Measurements from ENCODE around the gene RALGAPA2. TPM values are rescaled to one million over a fixed set of nuclear protein-coding genes. Genes with fewer than 3 reads are reported as not detected.

The RALGAPA2 gene
- total and polyA plus RNA-seq, 2 donors (not counting 3 experiments of a cell fraction or from before 2014, with no cell fraction given), result 10.0 to 46.8 TPM

GRCh38 chr20:20535051-20535450, 177.4 kb downstream of the RALGAPA2 start:
- H3K27ac ChIP-seq (ENCODE audit: insufficient read depth, low read depth, low read length), result no peak overlapping the region
- dilution Hi-C loops (cut with MboI; ENCODE audit: extremely low pct_ligation_motif_present, low sequenced_read_pairs), result no loop called here
- DNase-seq (ENCODE audit: low read depth, low spot score), result no peak
- H4K20me1 ChIP-seq (replicated peaks; ENCODE audit: control insufficient read depth, extremely low read depth, insufficient read depth, low read length), result no peaks in the 10 kb centered on the region
- H3K36me3 ChIP-seq (ENCODE audit: control insufficient read depth in 2 of 2, extremely low read depth in 1 of 2, insufficient read depth in 2 of 2, low read length in 2 of 2), result peaks cover 2 to 15% of the 10 kb centered on the region in 2 experiments
- no peak overlapping the region for H3K9ac ChIP-seq (replicated peaks; ENCODE audit: extremely low read depth, insufficient read depth, low read length)
- ChIA-PET POLR2A (no interaction called here), CTCF (interaction anchor here (1.7 kb wide), 1 partner anchor 11 kb away, joined by 5 read pairs; no protein-coding TSS in a partner anchor)
- intact Hi-C loops (cut with micrococcal nuclease), result no loop called here
- no peaks in the 10 kb centered on the region for H3K4me1 ChIP-seq (ENCODE audit: control insufficient read depth, extremely low read depth, insufficient read depth, low read length)
- FAIRE-seq, result no peak
- BruUV-seq (replicated peaks), result no TSS peak
- no peaks in the 10 kb centered on the region for H3K9me1 ChIP-seq (replicated peaks; ENCODE audit: control insufficient read depth, extremely low read depth, insufficient read depth, low read length)
- H3K79me2 ChIP-seq (ENCODE audit: control insufficient read depth, insufficient read depth, low read length), result no peaks in the 10 kb centered on the region
- TF ChIP-seq POLR2A (IDR thresholded peaks at IDR 0.05; ENCODE audit: low read depth, low read length) (no peak), GATA2 (IDR thresholded peaks at IDR 0.05; ENCODE audit: insufficient read depth, insufficient read length, low read depth, low read length) (no peak), MYC (IDR thresholded peaks at IDR 0.05; ENCODE audit: low read depth, low read length) (no peak)
- H3K4me3 ChIP-seq (replicated peaks in 1 of 3; ENCODE audit: insufficient read depth in 1 of 3, low read depth in 1 of 3, low read length in 3 of 3), result no peak overlapping the region
- H3K9me3 ChIP-seq (replicated peaks; ENCODE audit: control insufficient read depth, insufficient read depth, low read length), result no peaks in the 10 kb centered on the region
- H3K4me2 ChIP-seq (ENCODE audit: insufficient read depth, low read length), result no peak overlapping the region
- H2AFZ ChIP-seq (ENCODE audit: low read depth, low read length), result no peak overlapping the region
- no peaks in the 10 kb centered on the region for H3K27me3 ChIP-seq (ENCODE audit: control insufficient read depth in 2 of 2, insufficient read depth in 2 of 2, low read length in 2 of 2)

GRCh38 chr20:20531283-20531682, 181.2 kb downstream of the RALGAPA2 start:
- H3K9ac ChIP-seq (replicated peaks; ENCODE audit: extremely low read depth, insufficient read depth, low read length), result no peak overlapping the region
- H3K4me3 ChIP-seq (replicated peaks in 1 of 3; ENCODE audit: insufficient read depth in 1 of 3, low read depth in 1 of 3, low read length in 3 of 3), result no peak overlapping the region
- no peaks in the 10 kb centered on the region for H4K20me1 ChIP-seq (replicated peaks; ENCODE audit: control insufficient read depth, extremely low read depth, insufficient read depth, low read length)
- no peaks in the 10 kb centered on the region for H3K9me1 ChIP-seq (replicated peaks; ENCODE audit: control insufficient read depth, extremely low read depth, insufficient read depth, low read length)
- H3K79me2 ChIP-seq (ENCODE audit: control insufficient read depth, insufficient read depth, low read length), result no peaks in the 10 kb centered on the region
- no peak for TF ChIP-seq POLR2A (IDR thresholded peaks at IDR 0.05; ENCODE audit: low read depth, low read length)
- no peak for TF ChIP-seq GATA2 (IDR thresholded peaks at IDR 0.05; ENCODE audit: insufficient read depth, insufficient read length, low read depth, low read length)
- TF ChIP-seq FOS (IDR thresholded peaks at IDR 0.05; ENCODE audit: borderline replicate concordance, insufficient read depth, low read length), result no peak
- no peak for TF ChIP-seq CTCF (IDR thresholded peaks at IDR 0.05; ENCODE audit: extremely low read depth in 1 of 2, insufficient read depth in 1 of 2, low read depth in 1 of 2, low read length in 2 of 2)
- no peak for TF ChIP-seq JUN (IDR thresholded peaks at IDR 0.05; ENCODE audit: borderline replicate concordance, insufficient read depth, insufficient read length, low read depth)
- no peak for TF ChIP-seq POLR2AphosphoS5 (IDR thresholded peaks at IDR 0.05; ENCODE audit: insufficient read depth, low read depth, low read length)
- no peak for TF ChIP-seq EZH2 (IDR thresholded peaks at IDR 0.05; ENCODE audit: borderline replicate concordance, low read depth, low read length, severe bottlenecking)
- TF ChIP-seq MYC (IDR thresholded peaks at IDR 0.05; ENCODE audit: low read depth, low read length), result no peak
- TF ChIP-seq MAX (IDR thresholded peaks at IDR 0.05; ENCODE audit: insufficient read depth, insufficient read length), result no peak
- no peak overlapping the region for H2AFZ ChIP-seq (ENCODE audit: low read depth, low read length)
- H3K27ac ChIP-seq (ENCODE audit: insufficient read depth, low read depth, low read length), result no peak overlapping the region
- POLR2A ChIA-PET, result no interaction called here
- H3K36me3 ChIP-seq (ENCODE audit: control insufficient read depth in 2 of 2, extremely low read depth in 1 of 2, insufficient read depth in 2 of 2, low read length in 2 of 2), result peaks cover 2 to 23% of the 10 kb centered on the region in 2 experiments
- dilution Hi-C loops (cut with MboI; ENCODE audit: extremely low pct_ligation_motif_present, low sequenced_read_pairs), result no loop called here
- intact Hi-C loops (cut with micrococcal nuclease), result no loop called here
- BruUV-seq (replicated peaks), result no TSS peak
- CTCF ChIA-PET, result no interaction called here
- no peak for DNase-seq (ENCODE audit: low read depth, low spot score)
- H3K27me3 ChIP-seq (ENCODE audit: control insufficient read depth in 2 of 2, insufficient read depth in 2 of 2, low read length in 2 of 2), result no peaks in the 10 kb centered on the region
- H3K4me1 ChIP-seq (ENCODE audit: control insufficient read depth, extremely low read depth, insufficient read depth, low read length), result no peaks in the 10 kb centered on the region
- no peak overlapping the region for H3K4me2 ChIP-seq (ENCODE audit: insufficient read depth, low read length)
- FAIRE-seq, result no peak
- no peaks in the 10 kb centered on the region for H3K9me3 ChIP-seq (replicated peaks; ENCODE audit: control insufficient read depth, insufficient read depth, low read length)

Data from endothelial cell of umbilical vein (primary cell).